ENCODE data around the gene SLC15A3. TPM values are rescaled to one million over a fixed set of nuclear protein-coding genes. Genes with fewer than 3 reads are reported as not detected.

The SLC15A3 gene
- polyA plus RNA-seq, 1 donor from 2014 or later = not detected

- Histone ChIP-seq H3K27ac (ENCODE audit: low read length) (no peak overlapping the region), H3K79me2 (replicated peaks; ENCODE audit: insufficient read depth, low read length) (no peaks in the 10 kb centered on the region), H3K4me3 (ENCODE audit: low read length) (no peak overlapping the region), H3K9me3 (ENCODE audit: low read length) (no peaks in the 10 kb centered on the region), H3K4me2 (ENCODE audit: low read length) (no peak overlapping the region), H3K36me3 (ENCODE audit: insufficient read depth, low read length) (no peaks in the 10 kb centered on the region), H3K9ac (ENCODE audit: low read length) (no peak overlapping the region), H3F3A (ENCODE audit: insufficient read depth, low read length, poor library complexity, severe bottlenecking) (no peaks in the 10 kb centered on the region), H2AFZ (ENCODE audit: low read depth, low read length) (no peak overlapping the region), H3K27me3 (ENCODE audit: insufficient read depth, low read depth, low read length) (peaks cover 16% of the 10 kb centered on the region), H3K9me2 (ENCODE audit: insufficient read depth, low read length) (no peaks in the 10 kb centered on the region), H4K20me1 (ENCODE audit: insufficient read depth) (no peaks in the 10 kb centered on the region)
- no peak for TF ChIP-seq POLR2AphosphoS5 (IDR thresholded peaks at IDR 0.05)
- TF ChIP-seq EP300 (conservative IDR thresholded peaks at IDR 0.05; ENCODE audit: poor library complexity, severe bottlenecking) = no peak
- TF ChIP-seq REST (IDR thresholded peaks at IDR 0.05; ENCODE audit: borderline replicate concordance) = no peak
- TF ChIP-seq EZH2 (IDR thresholded peaks at IDR 0.05; ENCODE audit: borderline replicate concordance, insufficient read depth, low read length, poor library complexity, severe bottlenecking) = no peak
- TF ChIP-seq SMC3 (conservative IDR thresholded peaks at IDR 0.05; ENCODE audit: poor library complexity) = no peak
- no peak for TF ChIP-seq MXI1 (conservative IDR thresholded peaks at IDR 0.05; ENCODE audit: poor library complexity, severe bottlenecking)
- no peak for TF ChIP-seq RAD21 (conservative IDR thresholded peaks at IDR 0.05)
- TF ChIP-seq TAF1 (IDR thresholded peaks at IDR 0.05; ENCODE audit: low read depth) = no peak
- TF ChIP-seq CTCF (IDR thresholded peaks at IDR 0.05; ENCODE audit: poor library complexity, severe bottlenecking) = no peak
Measured at GRCh38 chr11:60955571-60955970, 3.6 kb upstream of the SLC15A3 start.

GRCh38 chr11:60954421-60954820 is 2.4 kb upstream of the SLC15A3 start:
- H3K9me3 ChIP-seq (ENCODE audit: low read length) = no peaks in the 10 kb centered on the region
- H4K20me1 ChIP-seq (ENCODE audit: insufficient read depth) = no peaks in the 10 kb centered on the region
- no peaks in the 10 kb centered on the region for H3K79me2 ChIP-seq (replicated peaks; ENCODE audit: insufficient read depth, low read length)
- no peak overlapping the region for H2AFZ ChIP-seq (ENCODE audit: low read depth, low read length)
- no peaks in the 10 kb centered on the region for H3K36me3 ChIP-seq (ENCODE audit: insufficient read depth, low read length)
- H3K9me2 ChIP-seq (ENCODE audit: insufficient read depth, low read length) = no peaks in the 10 kb centered on the region
- TF ChIP-seq EZH2 (IDR thresholded peaks at IDR 0.05; ENCODE audit: borderline replicate concordance, insufficient read depth, low read length, poor library complexity, severe bottlenecking) (no peak), POLR2AphosphoS5 (IDR thresholded peaks at IDR 0.05) (no peak), MXI1 (conservative IDR thresholded peaks at IDR 0.05; ENCODE audit: poor library complexity, severe bottlenecking) (no peak)
- H3K27ac ChIP-seq (ENCODE audit: low read length) = no peak overlapping the region
- peaks cover 17% of the 10 kb centered on the region for H3K27me3 ChIP-seq (ENCODE audit: insufficient read depth, low read depth, low read length)
- H3K9ac ChIP-seq (ENCODE audit: low read length) = no peak overlapping the region
- H3K4me2 ChIP-seq (ENCODE audit: low read length) = no peak overlapping the region
- H3K4me3 ChIP-seq (ENCODE audit: low read length) = no peak overlapping the region
- no peaks in the 10 kb centered on the region for H3F3A ChIP-seq (ENCODE audit: insufficient read depth, low read length, poor library complexity, severe bottlenecking)
